Middle frontal gyrus (tissue), 1 donor: Measurements from ENCODE around the gene CCDC88B.
A peak's percentile ranks its signal among the peaks of the same experiment; 100 is the strongest.

Source experiments
- DNase-seq: peaks from one replicate; pipeline ENCODE4 v3.0.0-alpha.2; 2015; ENCODE audit warnings: low spot score; ENCODE audit errors: extremely low spot score

CCDC88B gene

GRCh38 chr11:64339754-64340408 lies at the start of gene CCDC88B:
TSS of gene CCDC88B (plus strand) at chr11:64340204. CDS start at chr11:64340267, 63 bp downstream.
- no peak for DNase-seq

- no peak for DNase-seq
Observed at GRCh38 chr11:64290352-64291261, 49.4 kb upstream of the CCDC88B start.

- DNase-seq, result no peak
Observed at GRCh38 chr11:64291262-64291751, 48.7 kb upstream of the CCDC88B start, which contains the start of gene KCNK4. TSS of gene KCNK4 (plus strand) at chr11:64291302. CDS start at chr11:64293019, 1,717 bp downstream.

DNA sequence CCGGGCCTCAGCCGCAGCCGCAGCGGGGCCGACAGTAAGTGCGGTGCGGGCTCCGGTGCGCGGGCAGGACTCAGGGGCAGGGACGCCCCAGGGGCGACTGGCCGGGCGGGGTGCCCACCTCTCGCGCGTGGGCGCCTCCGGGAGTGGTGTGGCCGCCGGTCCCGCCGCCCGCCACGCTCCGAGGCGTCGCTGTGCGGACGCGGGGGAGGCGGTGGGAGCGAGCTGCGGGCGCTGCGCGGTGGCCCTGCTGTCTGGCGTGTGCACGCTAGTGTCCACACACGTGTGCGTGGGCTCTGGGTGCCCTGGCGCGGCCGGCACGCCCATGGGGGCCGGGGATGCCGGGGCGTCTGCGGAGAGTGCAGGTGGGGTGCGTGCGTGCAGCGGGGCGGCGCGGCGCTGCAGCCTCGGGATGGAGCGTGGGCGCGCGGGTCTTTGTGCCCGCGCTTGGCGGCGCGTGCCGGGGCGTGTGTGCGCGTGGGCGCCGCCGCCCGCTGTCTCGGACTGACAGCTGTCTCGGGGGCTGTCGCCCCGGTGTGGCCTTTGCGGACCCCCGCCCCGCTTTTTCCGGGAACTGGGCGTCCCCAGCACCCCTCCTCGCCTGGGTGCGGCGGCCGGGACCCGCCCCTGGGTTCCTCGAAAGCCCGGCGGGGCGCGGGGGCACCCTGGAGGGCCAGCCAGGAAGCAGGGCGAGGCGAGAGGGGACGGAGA lies 48.1 kb upstream of the CCDC88B start:
- DNase-seq, result no peak

DNA sequence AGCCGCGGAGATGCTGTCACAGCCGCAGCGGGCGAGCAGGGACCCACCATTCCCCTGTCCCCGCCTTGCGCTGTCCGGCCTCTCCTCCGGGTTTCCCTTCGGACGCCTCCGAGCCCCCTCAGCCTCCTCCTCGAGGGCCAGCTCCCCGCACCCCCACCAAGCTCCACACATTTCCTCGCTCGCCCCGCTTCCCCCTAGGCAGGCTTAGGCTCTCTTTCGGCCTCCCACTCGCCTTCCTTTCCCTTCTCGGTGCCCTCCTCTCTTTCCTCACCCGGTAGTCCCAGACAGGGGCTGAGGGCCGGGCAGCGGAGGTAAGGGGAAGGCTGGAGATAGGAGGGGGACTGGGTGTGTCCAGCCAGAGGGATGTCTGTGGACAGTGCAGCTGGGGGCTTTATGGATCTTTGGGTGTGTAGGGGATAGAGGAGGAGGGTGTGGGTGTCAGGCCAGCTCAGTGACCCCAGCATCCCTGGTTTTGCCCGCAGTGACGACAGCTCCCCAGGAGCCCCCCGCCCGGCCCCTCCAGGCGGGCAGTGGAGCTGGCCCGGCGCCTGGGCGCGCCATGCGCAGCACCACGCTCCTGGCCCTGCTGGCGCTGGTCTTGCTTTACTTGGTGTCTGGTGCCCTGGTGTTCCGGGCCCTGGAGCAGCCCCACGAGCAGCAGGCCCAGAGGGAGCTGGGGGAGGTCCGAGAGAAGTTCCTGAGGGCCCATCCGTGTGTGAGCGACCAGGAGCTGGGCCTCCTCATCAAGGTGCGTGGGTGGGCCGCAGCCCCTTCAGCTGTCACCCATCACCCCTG lies 47.3 kb upstream of the CCDC88B start:
- DNase-seq, result no peak

DNA sequence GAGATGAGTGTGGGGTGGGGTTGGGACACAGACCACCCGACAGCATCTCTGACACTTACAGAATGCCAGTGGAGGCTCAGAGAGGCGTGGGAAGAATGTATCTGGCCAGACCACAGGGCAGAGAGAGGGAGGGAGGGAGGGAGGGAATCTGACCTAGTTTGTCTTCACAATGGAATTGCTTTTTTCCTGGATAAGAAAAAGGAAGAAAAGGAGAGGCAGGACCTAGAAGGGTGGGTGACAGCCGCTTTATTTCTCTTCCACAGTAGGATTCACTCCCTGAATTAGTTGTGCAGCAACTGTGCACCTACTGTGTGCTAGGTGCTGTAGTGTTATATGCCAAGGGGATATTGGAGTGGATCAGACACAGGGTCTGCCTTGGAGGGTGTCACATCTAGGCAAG lies 45.2 kb upstream of the CCDC88B start:
- DNase-seq, result no peak

DNA sequence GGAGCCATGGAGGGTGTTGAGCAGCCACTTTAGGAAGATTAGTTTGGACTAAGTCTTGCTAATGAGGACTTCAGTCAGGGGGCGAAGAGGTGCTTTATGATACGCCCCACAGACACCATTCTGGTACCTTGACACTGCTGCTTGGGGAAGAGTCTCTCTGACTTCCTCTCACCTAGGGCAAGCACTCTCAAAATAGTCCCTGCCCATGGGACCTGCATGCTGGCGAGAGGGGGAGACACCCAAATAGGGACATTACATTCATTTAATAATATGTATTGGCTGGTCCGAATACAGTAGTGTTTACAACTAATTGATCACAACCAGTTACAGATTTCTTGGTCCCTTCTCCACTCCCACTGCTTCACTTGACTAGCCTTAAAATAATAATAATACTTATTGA lies 44.2 kb upstream of the CCDC88B start:
- no peak for DNase-seq

- DNase-seq, result no peak
Observed at GRCh38 chr11:64296236-64296635, 43.8 kb upstream of the CCDC88B start.

GRCh38 chr11:64296830-64297698 lies 42.9 kb upstream of the CCDC88B start:
- no peak for DNase-seq

GRCh38 chr11:64297699-64298358 lies 42.2 kb upstream of the CCDC88B start:
- DNase-seq, result no peak

GRCh38 chr11:64298966-64299846 lies 40.8 kb upstream of the CCDC88B start:
- no peak for DNase-seq

GRCh38 chr11:64299847-64300648 lies 40.0 kb upstream of the CCDC88B start, which contains the start of gene CATSPERZ:
TSS of gene CATSPERZ (plus strand) at chr11:64300358. CDS start at chr11:64300411, 53 bp downstream.
- DNase-seq, result no peak

DNA sequence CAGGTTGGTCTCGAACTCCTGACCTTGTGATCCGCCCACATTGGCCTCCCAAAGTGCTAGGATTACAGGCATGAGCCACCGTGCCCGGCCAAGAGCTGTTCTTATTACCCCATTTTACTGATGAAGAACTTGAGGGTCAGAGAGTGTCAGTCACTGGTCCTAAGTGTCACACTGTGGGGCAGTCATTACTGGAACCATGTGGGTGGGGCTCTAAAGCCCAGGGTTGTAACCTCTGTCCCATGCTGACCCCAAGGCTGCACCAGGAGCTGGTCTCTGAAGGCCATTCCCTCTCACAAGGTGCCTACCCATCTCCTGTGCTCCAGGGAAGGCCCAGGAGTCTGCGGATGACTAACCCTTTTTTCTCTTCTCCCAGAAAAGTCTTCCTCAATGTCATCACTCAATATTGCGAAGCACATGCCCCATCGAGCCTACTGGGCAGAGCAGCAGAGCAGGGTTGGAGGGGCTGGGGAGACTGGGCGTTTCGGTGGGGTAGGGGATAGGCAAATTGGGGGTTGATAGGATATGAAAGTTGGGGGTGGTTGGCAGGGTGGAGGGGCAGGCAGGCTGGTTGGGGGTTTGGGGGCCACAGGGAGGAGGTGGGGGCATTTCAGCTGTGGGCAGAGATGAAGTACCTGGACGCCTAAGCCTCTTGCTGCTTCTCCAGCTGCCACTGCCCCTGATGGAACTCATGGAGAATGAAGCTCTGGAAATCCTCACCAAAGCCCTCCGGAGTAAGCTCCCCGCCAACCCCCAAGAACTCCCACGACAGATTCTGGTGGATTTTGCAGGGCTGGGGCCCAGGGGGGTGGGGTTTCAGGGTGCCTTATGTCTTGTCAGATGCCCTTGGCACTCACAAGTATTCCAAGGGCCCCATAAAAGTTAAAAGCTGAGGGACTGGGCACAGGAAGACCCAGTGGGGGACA lies 36.6 kb upstream of the CCDC88B start:
- no peak for DNase-seq

- no peak for DNase-seq
Observed at GRCh38 chr11:64304032-64304315, 36.0 kb upstream of the CCDC88B start.

GRCh38 chr11:64304316-64305072 lies 35.5 kb upstream of the CCDC88B start:
- peak; percentile 78 for DNase-seq
